Body of pancreas (tissue), 4 donors: ENCODE measurements around the gene IL24. TPM values are rescaled to one million over a fixed set of nuclear protein-coding genes. Genes with fewer than 3 reads are reported as not detected.

Experiments used
- ATAC-seq: fragments of 150-250 bp; one replicate; pipeline ENCODE4 v1.9.1; 2016
- DNase-seq, 4 donors: peaks; one replicate each; pipeline ENCODE4 v3.0.0-alpha.2; 2019
- H3K27ac ChIP-seq, 4 donors: fragments of 200-600 bp; sonication (generic); 1 replicate in 3 of 4; 2 replicates in 1 of 4; pipeline versions ENCODE4 v1.5.1 to v1.6.1; 2016 to 2019; ENCODE audit warnings: mild to moderate bottlenecking in 1 of 4, mixed read lengths in 1 of 4, moderate library complexity in 1 of 4
- H3K27me3 ChIP-seq, 2 donors: fragments of 200-600 bp; sonication (generic); one replicate each; pipeline ENCODE4 v1.6.0; 2016; ENCODE audit warnings: mild to moderate bottlenecking in 1 of 2
- H3K36me3 ChIP-seq, 2 donors: fragments of 200-600 bp; sonication (generic); replicated peaks in 1 of 2; 2 replicates each; pipeline ENCODE4 v1.5.1; 2016; ENCODE audit warnings: low read depth in 2 of 2; ENCODE audit not compliant: insufficient read depth in 1 of 2
- H3K4me1 ChIP-seq: fragments of 200-600 bp; sonication (generic); one replicate; pipeline ENCODE4 v1.6.0; 2016
- H3K4me3 ChIP-seq, 2 donors: fragments of 200-600 bp; sonication (generic); 1 replicate in 1 of 2; 2 replicates in 1 of 2; pipeline ENCODE4 v1.5.1; 2016 to 2019
- H3K9me3 ChIP-seq, 3 donors: fragments of 200-600 bp; sonication (generic); 1 replicate in 2 of 3; 2 replicates in 1 of 3; pipeline ENCODE4 v1.5.1; 2016
- CTCF ChIP-seq, 7 experiments: fragments of 450-650 bp in 4 of 7; fragments of 200-600 bp in 3 of 7; sonication (generic) in 3 of 7; IDR thresholded peaks; one replicate each; pipeline ENCODE4 v1.5.1; 2016 to 2019; ENCODE audit warnings: antibody characterized with exemption in 7 of 7
- POLR2A ChIP-seq, 3 donors: fragments of 450-650 bp; IDR thresholded peaks; one replicate each; pipeline ENCODE4 v1.6.1; 2016; ENCODE audit warnings: antibody characterized with exemption in 3 of 3, mild to moderate bottlenecking in 2 of 3
- WGBS, 2 donors: methylation state at CpG; one replicate each; pipeline ENCODE4 v1.1.5; 2017; 5-methylcytosine and 5-hydroxymethylcytosine counted together
- intact Hi-C: fragments of 100-400 bp; cut with DNase I; formaldehyde crosslinking; loops from one replicate; pipeline ENCODE4 v1.15.1; 2023
- total RNA-seq, 2 donors: library from RNA; depleted of rRNA; stranded (reverse); fragments of >200 nt; gene quantifications; one replicate each; pipeline ENCODE4 v1.1.0, GENCODE V29; 2016

The IL24 gene
- total RNA-seq, 2 donors from 2014 or later = not detected

- peaks cover 8% of the 10 kb centered on the region for H3K4me1 ChIP-seq
- no peaks in the 10 kb centered on the region for H3K36me3 ChIP-seq
- TF ChIP-seq POLR2A (IDR thresholded peaks at IDR 0.05) (no peak), CTCF (IDR thresholded peaks at IDR 0.05) (no peak)
- intact Hi-C loops = no loop called here
- no peak overlapping the region for H3K4me3 ChIP-seq
- DNase-seq = no peak
- 66 to 81% methylated on average over 3 of the region's 3 CpGs for WGBS, 2 donors
- no peaks in the 10 kb centered on the region for H3K9me3 ChIP-seq
- H3K27me3 ChIP-seq = no peaks in the 10 kb centered on the region
- ATAC-seq = no peak
- H3K27ac ChIP-seq = no peak overlapping the region
Measured at GRCh38 chr1:206885341-206886060, 11.7 kb upstream of the IL24 start.

GRCh38 chr1:206886831-206887230 lies 10.4 kb upstream of the IL24 start:
- DNase-seq (no peak), ATAC-seq (no peak)
- no peak overlapping the region for H3K4me3 ChIP-seq
- WGBS, 2 donors = 85 to 100% methylated on average over 1 of the region's 1 CpG
- intact Hi-C loops = no loop called here
- H3K36me3 ChIP-seq = no peaks in the 10 kb centered on the region
- H3K27ac ChIP-seq = no peak overlapping the region
- peaks cover 14% of the 10 kb centered on the region for H3K4me1 ChIP-seq
- H3K9me3 ChIP-seq = no peaks in the 10 kb centered on the region
- no peak for TF ChIP-seq POLR2A (IDR thresholded peaks at IDR 0.05)
- no peak for TF ChIP-seq CTCF (IDR thresholded peaks at IDR 0.05)
- H3K27me3 ChIP-seq = no peaks in the 10 kb centered on the region

GRCh38 chr1:206887701-206888100 lies 9.5 kb upstream of the IL24 start:
- WGBS, 2 donors = 66 to 71% methylated on average over 4 of the region's 4 CpGs
- no peak for ATAC-seq
- no peak overlapping the region for H3K27ac ChIP-seq
- intact Hi-C loops = no loop called here
- no peaks in the 10 kb centered on the region for H3K36me3 ChIP-seq
- no peaks in the 10 kb centered on the region for H3K9me3 ChIP-seq
- H3K4me3 ChIP-seq = no peak overlapping the region
- TF ChIP-seq CTCF (IDR thresholded peaks at IDR 0.05) = no peak
- no peak for TF ChIP-seq POLR2A (IDR thresholded peaks at IDR 0.05)
- H3K4me1 ChIP-seq = peaks cover 14% of the 10 kb centered on the region
- no peak for DNase-seq
- no peaks in the 10 kb centered on the region for H3K27me3 ChIP-seq

GRCh38 chr1:206890125-206891060 lies 6.8 kb upstream of the IL24 start:
- Histone ChIP-seq H3K27ac (peak overlapping the region in 2 of 4 donors; percentile 32 to 55), H3K4me1 (peaks cover 16% of the 10 kb centered on the region), H3K4me3 (no peak overlapping the region), H3K9me3 (no peaks in the 10 kb centered on the region), H3K36me3 (no peaks in the 10 kb centered on the region), H3K27me3 (no peaks in the 10 kb centered on the region)
- 49 to 57% methylated on average over 15 of the region's 15 CpGs for WGBS, 2 donors
- DNase-seq (peak in 1 of 4 donors; percentile 40), ATAC-seq (peak; percentile 77)
- intact Hi-C loops = no loop called here
- TF ChIP-seq POLR2A (IDR thresholded peaks at IDR 0.05) (no peak), CTCF (IDR thresholded peaks at IDR 0.05) (no peak)
